Measurements from ENCODE around the gene CLCNKB.

DNA sequence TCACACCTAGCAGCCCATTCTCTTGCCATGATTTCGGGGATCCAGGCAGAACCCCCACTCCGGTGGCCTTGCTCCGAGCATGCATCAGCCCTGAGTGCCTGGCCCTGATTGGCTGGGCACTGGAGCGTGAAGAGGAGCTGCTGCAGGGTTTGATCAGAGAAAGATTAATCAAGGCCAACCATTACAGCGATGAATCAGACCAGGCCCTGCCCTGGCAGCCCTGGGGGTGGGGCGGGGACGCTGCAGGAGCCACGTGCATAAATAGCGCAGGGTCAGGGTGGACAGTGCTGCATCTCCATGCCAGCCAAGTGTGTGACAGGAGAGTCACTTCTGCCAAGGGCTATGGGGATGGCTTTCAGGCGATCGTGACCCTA is 33.3 kb downstream of the CLCNKB start:
- TF ChIP-seq, protein P1, sequence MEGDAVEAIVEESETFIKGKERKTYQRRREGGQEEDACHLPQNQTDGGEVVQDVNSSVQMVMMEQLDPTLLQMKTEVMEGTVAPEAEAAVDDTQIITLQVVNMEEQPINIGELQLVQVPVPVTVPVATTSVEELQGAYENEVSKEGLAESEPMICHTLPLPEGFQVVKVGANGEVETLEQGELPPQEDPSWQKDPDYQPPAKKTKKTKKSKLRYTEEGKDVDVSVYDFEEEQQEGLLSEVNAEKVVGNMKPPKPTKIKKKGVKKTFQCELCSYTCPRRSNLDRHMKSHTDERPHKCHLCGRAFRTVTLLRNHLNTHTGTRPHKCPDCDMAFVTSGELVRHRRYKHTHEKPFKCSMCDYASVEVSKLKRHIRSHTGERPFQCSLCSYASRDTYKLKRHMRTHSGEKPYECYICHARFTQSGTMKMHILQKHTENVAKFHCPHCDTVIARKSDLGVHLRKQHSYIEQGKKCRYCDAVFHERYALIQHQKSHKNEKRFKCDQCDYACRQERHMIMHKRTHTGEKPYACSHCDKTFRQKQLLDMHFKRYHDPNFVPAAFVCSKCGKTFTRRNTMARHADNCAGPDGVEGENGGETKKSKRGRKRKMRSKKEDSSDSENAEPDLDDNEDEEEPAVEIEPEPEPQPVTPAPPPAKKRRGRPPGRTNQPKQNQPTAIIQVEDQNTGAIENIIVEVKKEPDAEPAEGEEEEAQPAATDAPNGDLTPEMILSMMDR (IDR thresholded peaks at IDR 0.05; ENCODE audit: insufficient read depth, low read depth, low read length): no peak
- no peak for TF ChIP-seq EZH2 (IDR thresholded peaks at IDR 0.05; ENCODE audit: insufficient read depth, low read length)
